GM10266 (cell line): ENCODE results near the gene IDS.
"Not testable (repeated sequence)": the region's sequence is repeated elsewhere in the genome, so short reads cannot be mapped to it uniquely, and the experiment has no call there.

Experiments
- DNase-seq: peaks from one replicate; pipeline ENCODE4 v3.0.0; 2012; ENCODE audit errors: extremely low spot score
- CTCF ChIP-seq: IDR thresholded peaks from 2 replicates; pipeline ENCODE4 v1.5.1; 2012; ENCODE audit warnings: mild to moderate bottlenecking, low read depth; ENCODE audit not compliant: control insufficient read depth, insufficient read depth; ENCODE audit errors: missing control alignments

Gene IDS

GRCh38 chrX:149497054-149497453, 8.1 kb downstream of the IDS start:
- DNase-seq: no peak
- no peak for TF ChIP-seq CTCF

GRCh38 chrX:149495573-149496071, 9.5 kb downstream of the IDS start:
- DNase-seq: no peak
- TF ChIP-seq CTCF: no peak

GRCh38 chrX:149494844-149495565, 10.1 kb downstream of the IDS start:
- no peak for TF ChIP-seq CTCF
- no peak for DNase-seq

GRCh38 chrX:149493567-149494562, 11.2 kb downstream of the IDS start:
- no peak for TF ChIP-seq CTCF
- DNase-seq: no peak

- no peak for TF ChIP-seq CTCF
- DNase-seq: no peak
These were observed 13.3 kb downstream of the IDS start for GRCh38 chrX:149491812-149492211.

GRCh38 chrX:149490100-149490499, 15.0 kb downstream of the IDS start:
- no peak for TF ChIP-seq CTCF
- no peak for DNase-seq

- not testable (repeated sequence) for DNase-seq
These were observed 16.6 kb downstream of the IDS start for GRCh38 chrX:149488411-149489052.

GRCh38 chrX:149488008-149488407, 17.1 kb downstream of the IDS start:
- DNase-seq: not testable (repeated sequence)
